Measurements from ENCODE around the gene NECAB2. TPM values are rescaled to one million over a fixed set of nuclear protein-coding genes. Genes with fewer than 3 reads are reported as not detected.

NECAB2 gene
- total RNA-seq, 2 donors from 2014 or later = 2.8 TPM; not detected in 1

GRCh38 chr16:83970430-83970815 is 2.4 kb downstream of the NECAB2 start:
- H3K27me3 ChIP-seq (replicated peaks; ENCODE audit: insufficient read depth) = no peaks in the 10 kb centered on the region
- H3K36me3 ChIP-seq = no peaks in the 10 kb centered on the region
- intact Hi-C loops (cut with DNase I) = no loop called here
- no peaks in the 10 kb centered on the region for H3K4me1 ChIP-seq (replicated peaks)
- H3K9me3 ChIP-seq = no peaks in the 10 kb centered on the region
- TF ChIP-seq POLR2AphosphoS5 (IDR thresholded peaks at IDR 0.05) (no peak), POLR2A (IDR thresholded peaks at IDR 0.05) (no peak)
- TF ChIP-seq, protein P1, sequence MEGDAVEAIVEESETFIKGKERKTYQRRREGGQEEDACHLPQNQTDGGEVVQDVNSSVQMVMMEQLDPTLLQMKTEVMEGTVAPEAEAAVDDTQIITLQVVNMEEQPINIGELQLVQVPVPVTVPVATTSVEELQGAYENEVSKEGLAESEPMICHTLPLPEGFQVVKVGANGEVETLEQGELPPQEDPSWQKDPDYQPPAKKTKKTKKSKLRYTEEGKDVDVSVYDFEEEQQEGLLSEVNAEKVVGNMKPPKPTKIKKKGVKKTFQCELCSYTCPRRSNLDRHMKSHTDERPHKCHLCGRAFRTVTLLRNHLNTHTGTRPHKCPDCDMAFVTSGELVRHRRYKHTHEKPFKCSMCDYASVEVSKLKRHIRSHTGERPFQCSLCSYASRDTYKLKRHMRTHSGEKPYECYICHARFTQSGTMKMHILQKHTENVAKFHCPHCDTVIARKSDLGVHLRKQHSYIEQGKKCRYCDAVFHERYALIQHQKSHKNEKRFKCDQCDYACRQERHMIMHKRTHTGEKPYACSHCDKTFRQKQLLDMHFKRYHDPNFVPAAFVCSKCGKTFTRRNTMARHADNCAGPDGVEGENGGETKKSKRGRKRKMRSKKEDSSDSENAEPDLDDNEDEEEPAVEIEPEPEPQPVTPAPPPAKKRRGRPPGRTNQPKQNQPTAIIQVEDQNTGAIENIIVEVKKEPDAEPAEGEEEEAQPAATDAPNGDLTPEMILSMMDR (IDR thresholded peaks at IDR 0.05) = no peak
- H3K4me3 ChIP-seq = no peak overlapping the region
- no peak for DNase-seq (ENCODE audit: low spot score)
- WGBS = 92% methylated on average over 6 of the region's 6 CpGs
- H3K27ac ChIP-seq = no peak overlapping the region

GRCh38 chr16:83971165-83972130 is 3.4 kb downstream of the NECAB2 start:
- H3K27me3 ChIP-seq (replicated peaks; ENCODE audit: insufficient read depth) = no peaks in the 10 kb centered on the region
- H3K4me1 ChIP-seq (replicated peaks) = no peaks in the 10 kb centered on the region
- H3K36me3 ChIP-seq = no peaks in the 10 kb centered on the region
- H3K27ac ChIP-seq = no peak overlapping the region
- no peak for TF ChIP-seq POLR2A (IDR thresholded peaks at IDR 0.05)
- no peak for TF ChIP-seq POLR2AphosphoS5 (IDR thresholded peaks at IDR 0.05)
- no peaks in the 10 kb centered on the region for H3K9me3 ChIP-seq
- DNase-seq (ENCODE audit: low spot score) = no peak
- WGBS = 71% methylated on average over 21 of the region's 27 CpGs
- H3K4me3 ChIP-seq = no peak overlapping the region
- intact Hi-C loops (cut with DNase I) = no loop called here

GRCh38 chr16:83972256-83973008 is 4.4 kb downstream of the NECAB2 start:
- Histone ChIP-seq H3K4me1 (replicated peaks) (no peaks in the 10 kb centered on the region), H3K4me3 (no peak overlapping the region), H3K9me3 (no peaks in the 10 kb centered on the region), H3K36me3 (no peaks in the 10 kb centered on the region), H3K27me3 (replicated peaks; ENCODE audit: insufficient read depth) (no peaks in the 10 kb centered on the region), H3K27ac (no peak overlapping the region)
- intact Hi-C loops (cut with DNase I) = no loop called here
- WGBS = 87% methylated on average over 19 of the region's 19 CpGs
- TF ChIP-seq POLR2A (IDR thresholded peaks at IDR 0.05) = no peak
- TF ChIP-seq, protein P1 (IDR thresholded peaks at IDR 0.05) = no peak
- TF ChIP-seq POLR2AphosphoS5 (IDR thresholded peaks at IDR 0.05) = no peak
- DNase-seq (ENCODE audit: low spot score) = no peak

DNA sequence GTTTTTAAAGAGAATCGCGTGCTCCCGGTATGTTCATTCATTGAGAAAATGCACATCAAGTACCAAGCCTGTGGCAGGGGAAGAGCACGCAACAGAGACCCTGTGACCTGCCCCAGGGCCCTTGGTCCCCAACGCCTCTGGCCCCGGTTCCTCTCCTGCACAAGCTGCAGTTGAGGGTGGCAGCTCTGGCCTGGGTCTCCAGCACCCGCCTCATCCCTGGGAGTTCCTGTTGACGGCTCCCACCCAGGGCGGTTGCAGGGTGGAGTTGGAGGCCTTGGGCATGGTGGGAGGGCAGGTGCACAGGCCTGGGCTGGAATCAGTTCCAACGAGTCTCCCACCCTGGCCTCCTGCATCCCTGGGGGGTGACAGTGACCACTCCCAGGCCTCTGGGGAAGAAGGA is 5.0 kb downstream of the NECAB2 start:
- intact Hi-C loops (cut with DNase I) = no loop called here
- no peaks in the 10 kb centered on the region for H3K4me1 ChIP-seq (replicated peaks)

More for the DNA sequence above, 5.0 kb downstream of the NECAB2 start:
- TF ChIP-seq, protein P1 (IDR thresholded peaks at IDR 0.05) = no peak
- TF ChIP-seq POLR2A (IDR thresholded peaks at IDR 0.05) (no peak), POLR2AphosphoS5 (IDR thresholded peaks at IDR 0.05) (no peak)
- Histone ChIP-seq H3K36me3 (no peaks in the 10 kb centered on the region), H3K27me3 (replicated peaks; ENCODE audit: insufficient read depth) (no peaks in the 10 kb centered on the region), H3K27ac (no peak overlapping the region), H3K9me3 (no peaks in the 10 kb centered on the region), H3K4me3 (no peak overlapping the region)
- WGBS = 83% methylated on average over 10 of the region's 10 CpGs
- no peak for DNase-seq (ENCODE audit: low spot score)

All from prostate gland (tissue), 2 donors.